ENCODE results near the gene ZFP69. TPM values are rescaled to one million over a fixed set of nuclear protein-coding genes. Genes with fewer than 3 reads are reported as not detected.

The ZFP69 gene
- total RNA-seq, 1 experiment from 2014 or later, result not detected

- Histone ChIP-seq H3K9me2 (ENCODE audit: insufficient read depth) (no peaks in the 10 kb centered on the region), H4K20me1 (ENCODE audit: insufficient read depth) (no peaks in the 10 kb centered on the region), H3K4me1 (ENCODE audit: control insufficient read depth in 1 of 2, insufficient read depth in 2 of 2, low read length in 2 of 2) (no peaks in the 10 kb centered on the region), H3K9me3 (ENCODE audit: control insufficient read depth in 1 of 2, insufficient read depth in 1 of 2, low read depth in 1 of 2, low read length in 2 of 2) (peaks cover 39 to 57% of the 10 kb centered on the region in 2 experiments; a peak in 3 of 4 replicates), H3K4me3 (replicated peaks in 1 of 2; ENCODE audit: low read depth in 1 of 2, low read length in 2 of 2) (no peak overlapping the region), H3K9ac (ENCODE audit: low read length) (no peak overlapping the region), H2AFZ (ENCODE audit: low read depth, low read length, poor library complexity, severe bottlenecking) (no peak overlapping the region), H3K27me3 (ENCODE audit: insufficient read depth, low read length) (no peaks in the 10 kb centered on the region), H3K79me2 (ENCODE audit: insufficient read depth, low read length) (no peaks in the 10 kb centered on the region), H3K36me3 (ENCODE audit: control insufficient read depth in 1 of 2, insufficient read depth in 2 of 2, low read length in 2 of 2) (no peaks in the 10 kb centered on the region), H3K27ac (ENCODE audit: low read depth, low read length) (no peak overlapping the region), H3K4me2 (ENCODE audit: low read length) (no peak overlapping the region)
- DNase-seq (ENCODE audit: low read depth, low spot score) (no peak), ATAC-seq (no peak)
- intact Hi-C loops (cut with micrococcal nuclease), result no loop called here
- CTCF ChIA-PET, result no interaction called here
- TF ChIP-seq SP1 (IDR thresholded peaks at IDR 0.05; ENCODE audit: low read depth) (no peak), CTCF (IDR thresholded peaks at IDR 0.05 in 2 of 3, conservative IDR thresholded peaks at IDR 0.05 in 1 of 3; ENCODE audit: borderline replicate concordance in 1 of 3, insufficient read depth in 1 of 3, low read depth in 2 of 3, low read length in 2 of 3) (no peak), REST (IDR thresholded peaks at IDR 0.05; ENCODE audit: low read depth) (no peak), EZH2phosphoT487 (IDR thresholded peaks at IDR 0.05; ENCODE audit: borderline replicate concordance) (no peak), MAX (IDR thresholded peaks at IDR 0.05) (no peak), ZNF274 (IDR thresholded peaks at IDR 0.05; ENCODE audit: low read depth, low read length) (peak; percentile 100)
- RAD21 ChIA-PET (ENCODE audit: low non-redundant PET in 1 of 2, low total read pairs in 2 of 2, uncharacterized antibody in 2 of 2, unreplicated experiment in 2 of 2), result no interaction called here
- BruUV-seq (replicated peaks), result no TSS peak
- POLR2A ChIA-PET, result no interaction called here
Measured at GRCh38 chr1:40462956-40463590, 14.0 kb upstream of the ZFP69 start.
